GM10266 (cell line): Measurements from ENCODE around the gene EFNA2.

Source experiments
- DNase-seq: peaks from one replicate; pipeline ENCODE4 v3.0.0; 2012; ENCODE audit errors: extremely low spot score
- TF ChIP-seq, protein P1 (sequence below): IDR thresholded peaks from 2 replicates; pipeline ENCODE4 v1.5.1; 2012; ENCODE audit warnings: mild to moderate bottlenecking, low read depth; ENCODE audit not compliant: control insufficient read depth, insufficient read depth; ENCODE audit errors: missing control alignments

The EFNA2 gene

GRCh38 chr19:1290703-1291651, 5.3 kb downstream of the EFNA2 start:
- TF ChIP-seq, protein P1, sequence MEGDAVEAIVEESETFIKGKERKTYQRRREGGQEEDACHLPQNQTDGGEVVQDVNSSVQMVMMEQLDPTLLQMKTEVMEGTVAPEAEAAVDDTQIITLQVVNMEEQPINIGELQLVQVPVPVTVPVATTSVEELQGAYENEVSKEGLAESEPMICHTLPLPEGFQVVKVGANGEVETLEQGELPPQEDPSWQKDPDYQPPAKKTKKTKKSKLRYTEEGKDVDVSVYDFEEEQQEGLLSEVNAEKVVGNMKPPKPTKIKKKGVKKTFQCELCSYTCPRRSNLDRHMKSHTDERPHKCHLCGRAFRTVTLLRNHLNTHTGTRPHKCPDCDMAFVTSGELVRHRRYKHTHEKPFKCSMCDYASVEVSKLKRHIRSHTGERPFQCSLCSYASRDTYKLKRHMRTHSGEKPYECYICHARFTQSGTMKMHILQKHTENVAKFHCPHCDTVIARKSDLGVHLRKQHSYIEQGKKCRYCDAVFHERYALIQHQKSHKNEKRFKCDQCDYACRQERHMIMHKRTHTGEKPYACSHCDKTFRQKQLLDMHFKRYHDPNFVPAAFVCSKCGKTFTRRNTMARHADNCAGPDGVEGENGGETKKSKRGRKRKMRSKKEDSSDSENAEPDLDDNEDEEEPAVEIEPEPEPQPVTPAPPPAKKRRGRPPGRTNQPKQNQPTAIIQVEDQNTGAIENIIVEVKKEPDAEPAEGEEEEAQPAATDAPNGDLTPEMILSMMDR = no peak
- no peak for DNase-seq

GRCh38 chr19:1291761-1292418, 6.2 kb downstream of the EFNA2 start:
- TF ChIP-seq, protein P1 = no peak
- peak; percentile 79 for DNase-seq

- no peak for DNase-seq
- TF ChIP-seq, protein P1 = no peak
Observed at GRCh38 chr19:1292419-1293151, 6.9 kb downstream of the EFNA2 start.

DNA sequence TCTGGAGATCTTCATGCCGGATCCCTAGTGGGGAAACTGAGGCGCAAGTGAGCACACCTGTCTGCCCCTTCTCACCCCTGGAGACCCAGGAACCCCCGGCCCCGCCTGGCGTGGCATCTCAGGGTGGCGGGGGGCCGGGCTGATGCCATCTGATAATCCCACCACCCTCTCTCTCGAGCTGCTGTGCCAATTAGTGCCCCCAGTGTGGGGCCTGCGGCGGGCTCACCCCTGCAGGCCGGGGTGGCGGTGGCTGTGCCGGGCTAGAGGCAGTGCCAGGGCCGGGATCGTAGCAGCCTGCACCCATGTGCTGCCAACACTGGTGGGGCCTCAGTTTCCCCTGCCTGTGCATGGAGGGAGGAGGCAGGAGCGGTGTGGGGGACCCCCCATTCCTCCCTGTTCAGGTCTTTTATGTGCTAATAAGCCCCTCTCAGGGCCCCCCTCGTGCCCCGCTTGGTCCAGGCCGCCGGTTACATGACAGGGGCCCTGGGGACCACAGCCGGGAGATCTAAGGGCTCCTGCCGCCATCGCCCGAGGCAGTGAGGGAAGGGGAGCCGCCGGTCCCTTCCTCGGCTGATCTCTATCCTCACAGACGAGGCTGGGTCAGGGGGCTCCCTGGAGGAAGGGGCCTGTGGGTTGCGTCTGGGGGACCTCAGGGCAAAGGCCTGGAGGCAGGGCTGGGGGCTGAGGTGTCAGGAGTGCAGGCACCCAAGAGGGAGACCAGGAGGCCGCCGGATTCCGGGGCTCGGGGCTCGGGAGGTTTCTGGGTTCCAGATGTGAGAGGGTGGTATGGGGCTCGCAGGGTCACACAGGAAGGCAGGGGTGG, 8.3 kb downstream of the EFNA2 start:
- TF ChIP-seq, protein P1 = no peak
- no peak for DNase-seq

DNA sequence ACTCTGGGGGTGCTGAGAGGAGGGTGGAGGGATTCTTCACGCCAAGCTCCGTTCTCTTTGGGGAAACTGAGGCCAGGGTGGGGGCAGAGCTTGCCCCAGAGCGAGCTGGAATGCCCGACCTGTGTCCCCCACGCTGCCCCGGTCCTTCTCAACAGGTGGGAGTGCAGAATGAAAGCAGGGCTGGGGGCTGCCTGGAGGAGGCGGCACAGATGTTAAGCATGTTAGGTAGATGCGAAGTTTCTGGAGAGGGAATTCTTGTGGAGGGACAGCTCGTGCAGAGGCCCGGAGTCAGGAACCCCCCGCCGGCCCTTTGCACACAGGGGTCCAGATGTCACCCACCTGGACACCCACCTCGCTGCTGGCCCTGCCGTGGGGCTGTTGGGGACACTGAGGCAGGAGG, 9.0 kb downstream of the EFNA2 start:
- DNase-seq = no peak
- TF ChIP-seq, protein P1 = no peak

- DNase-seq = peak; percentile 87
- TF ChIP-seq, protein P1 = no peak
Observed at GRCh38 chr19:1295169-1296012, 9.7 kb downstream of the EFNA2 start.
